Measurements from ENCODE around the gene PDE10A. TPM values are rescaled to one million over a fixed set of nuclear protein-coding genes. Genes with fewer than 3 reads are reported as not detected.
"Not testable (repeated sequence)": the region's sequence is repeated elsewhere in the genome, so short reads cannot be mapped to it uniquely, and the experiment has no call there.

PDE10A gene
- total and polyA plus RNA-seq, 9 donors, result 5.5 to 10.9 (median 8.0) TPM

GRCh38 chr6:165558097-165558496 is 104.9 kb downstream of the PDE10A start:
- not testable (repeated sequence) for DNase-seq; H3K36me3 ChIP-seq (ENCODE audit: control insufficient read depth, insufficient read depth, low read length); H3K4me1 ChIP-seq (ENCODE audit: control insufficient read depth, insufficient read depth, low read length); H3K9me3 ChIP-seq (replicated peaks; ENCODE audit: control insufficient read depth, low read depth, low read length); H3K27ac ChIP-seq (ENCODE audit: low read length); H3K27me3 ChIP-seq (ENCODE audit: control insufficient read depth, insufficient read depth, low read length); H3K4me3 ChIP-seq (ENCODE audit: low read length)
- no CpG with 5 or more reads among the region's 6 CpGs for WGBS (ENCODE audit: insufficient coverage)

- no peaks in the 10 kb centered on the region for H3K9me3 ChIP-seq (replicated peaks; ENCODE audit: control insufficient read depth, low read depth, low read length)
- WGBS (ENCODE audit: insufficient coverage), result 100% methylated on average over 1 of the region's 6 CpGs
- H3K27ac ChIP-seq (ENCODE audit: low read length), result no peak overlapping the region
- no peak overlapping the region for H3K4me3 ChIP-seq (ENCODE audit: low read length)
- no peaks in the 10 kb centered on the region for H3K27me3 ChIP-seq (ENCODE audit: control insufficient read depth, insufficient read depth, low read length)
- H3K4me1 ChIP-seq (ENCODE audit: control insufficient read depth, insufficient read depth, low read length), result no peaks in the 10 kb centered on the region
- no peak for DNase-seq
- no peaks in the 10 kb centered on the region for H3K36me3 ChIP-seq (ENCODE audit: control insufficient read depth, insufficient read depth, low read length)
Observed at GRCh38 chr6:165557674-165558073, 105.4 kb downstream of the PDE10A start.

DNA sequence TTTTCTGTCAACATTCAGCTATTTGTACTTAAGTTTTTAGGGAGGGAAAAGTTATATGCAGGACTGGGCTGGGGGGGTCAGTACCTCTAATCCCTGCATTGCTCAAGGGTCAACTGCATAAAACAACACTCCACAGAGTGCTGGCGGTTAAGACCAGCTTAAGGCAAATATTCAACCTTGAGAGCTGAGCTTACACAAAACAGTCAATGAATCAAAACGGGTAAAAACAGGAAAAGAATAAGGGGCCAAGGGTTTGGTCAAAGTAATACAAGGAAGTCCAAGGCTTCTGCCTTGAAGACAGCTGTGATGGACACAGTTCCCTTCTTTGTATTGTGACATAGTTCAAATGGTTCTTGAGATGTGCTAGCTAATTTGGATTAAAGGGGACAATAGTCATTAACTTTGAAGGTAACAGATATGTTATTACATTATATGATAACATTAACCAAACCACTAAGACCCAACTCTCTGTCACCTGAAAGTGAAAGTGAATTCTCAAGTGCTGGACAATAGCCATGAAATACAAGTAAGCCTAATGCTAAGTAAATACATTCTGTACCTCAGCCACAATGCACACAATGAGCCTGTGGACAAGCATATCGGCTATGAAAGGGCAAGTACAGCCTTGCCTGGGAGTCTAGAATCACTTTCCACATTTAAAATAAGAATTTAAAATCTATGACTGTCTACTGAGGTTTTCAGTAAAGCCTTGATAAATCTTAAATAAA is 106.8 kb downstream of the PDE10A start:
- peak; percentile 41 for DNase-seq
- H3K9me3 ChIP-seq (replicated peaks; ENCODE audit: control insufficient read depth, low read depth, low read length), result no peaks in the 10 kb centered on the region
- H3K4me3 ChIP-seq (ENCODE audit: low read length), result no peak overlapping the region
- H3K27me3 ChIP-seq (ENCODE audit: control insufficient read depth, insufficient read depth, low read length), result no peaks in the 10 kb centered on the region
- no CpG with 5 or more reads among the region's 3 CpGs for WGBS (ENCODE audit: insufficient coverage)
- no peak overlapping the region for H3K27ac ChIP-seq (ENCODE audit: low read length)
- H3K4me1 ChIP-seq (ENCODE audit: control insufficient read depth, insufficient read depth, low read length), result no peaks in the 10 kb centered on the region
- H3K36me3 ChIP-seq (ENCODE audit: control insufficient read depth, insufficient read depth, low read length), result no peaks in the 10 kb centered on the region

DNA sequence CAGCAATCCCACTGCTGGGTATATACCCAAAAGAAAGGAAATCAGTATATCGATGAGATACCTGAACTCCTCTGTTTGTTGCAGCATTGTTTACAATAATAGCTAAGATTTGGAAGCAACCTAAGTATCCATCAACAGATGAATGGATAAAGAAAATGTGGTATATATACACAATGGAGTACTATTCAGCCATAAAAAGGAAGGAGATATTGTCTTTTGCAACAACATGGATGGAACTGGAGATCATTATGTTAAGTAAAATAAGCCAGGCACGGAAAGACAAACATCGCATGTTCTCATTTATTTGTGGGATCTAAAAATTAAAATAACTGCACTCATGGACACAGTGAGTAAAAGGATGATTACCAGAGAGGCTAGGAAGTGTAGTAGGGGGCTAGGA is 108.4 kb downstream of the PDE10A start:
- WGBS (ENCODE audit: insufficient coverage), result 83% methylated on average over 1 of the region's 3 CpGs
- H3K9me3 ChIP-seq (replicated peaks; ENCODE audit: control insufficient read depth, low read depth, low read length); H3K4me1 ChIP-seq (ENCODE audit: control insufficient read depth, insufficient read depth, low read length): not testable (repeated sequence)

GRCh38 chr6:165552248-165552736 is 110.7 kb downstream of the PDE10A start:
- 100% methylated on average over 1 of the region's 5 CpGs for WGBS (ENCODE audit: insufficient coverage)

More for the DNA sequence above, 108.4 kb downstream of the PDE10A start:
- not testable (repeated sequence) for DNase-seq; H3K27me3 ChIP-seq (ENCODE audit: control insufficient read depth, insufficient read depth, low read length); H3K36me3 ChIP-seq (ENCODE audit: control insufficient read depth, insufficient read depth, low read length); H3K4me3 ChIP-seq (ENCODE audit: low read length); H3K27ac ChIP-seq (ENCODE audit: low read length)

DNA sequence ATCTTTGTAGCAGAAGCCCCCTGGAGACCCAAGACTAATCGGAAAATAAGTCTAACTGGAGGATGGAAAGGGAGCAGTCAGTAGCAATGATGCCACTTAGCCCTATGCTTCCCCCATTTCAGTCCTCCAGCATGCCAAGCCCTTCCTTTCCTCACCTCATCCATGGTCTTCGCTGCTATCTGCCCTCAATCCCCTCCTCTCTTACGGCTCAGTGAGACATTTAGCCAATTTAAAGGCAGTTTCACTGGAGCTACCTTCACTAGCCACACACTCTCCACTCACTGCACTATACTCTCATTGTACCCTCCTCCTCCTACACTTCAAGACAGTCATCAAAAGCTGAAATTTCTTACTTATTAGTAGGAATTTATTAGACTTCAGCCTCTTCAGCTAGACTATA is 111.2 kb downstream of the PDE10A start:
- H3K9me3 ChIP-seq (replicated peaks; ENCODE audit: control insufficient read depth, low read depth, low read length), result no peaks in the 10 kb centered on the region
- no peaks in the 10 kb centered on the region for H3K4me1 ChIP-seq (ENCODE audit: control insufficient read depth, insufficient read depth, low read length)
- H3K36me3 ChIP-seq (ENCODE audit: control insufficient read depth, insufficient read depth, low read length), result no peaks in the 10 kb centered on the region
- no peak overlapping the region for H3K4me3 ChIP-seq (ENCODE audit: low read length)
- 37% methylated on average over 2 of the region's 3 CpGs for WGBS (ENCODE audit: insufficient coverage)
- no peaks in the 10 kb centered on the region for H3K27me3 ChIP-seq (ENCODE audit: control insufficient read depth, insufficient read depth, low read length)
- H3K27ac ChIP-seq (ENCODE audit: low read length), result no peak overlapping the region
- no peak for DNase-seq

More at GRCh38 chr6:165552248-165552736, 110.7 kb downstream of the PDE10A start:
- H3K4me3 ChIP-seq (ENCODE audit: low read length), result no peak overlapping the region
- H3K4me1 ChIP-seq (ENCODE audit: control insufficient read depth, insufficient read depth, low read length), result no peaks in the 10 kb centered on the region
- H3K27ac ChIP-seq (ENCODE audit: low read length), result no peak overlapping the region
- H3K9me3 ChIP-seq (replicated peaks; ENCODE audit: control insufficient read depth, low read depth, low read length), result no peaks in the 10 kb centered on the region
- H3K27me3 ChIP-seq (ENCODE audit: control insufficient read depth, insufficient read depth, low read length), result no peaks in the 10 kb centered on the region
- H3K36me3 ChIP-seq (ENCODE audit: control insufficient read depth, insufficient read depth, low read length), result no peaks in the 10 kb centered on the region
- no peak for DNase-seq

DNA sequence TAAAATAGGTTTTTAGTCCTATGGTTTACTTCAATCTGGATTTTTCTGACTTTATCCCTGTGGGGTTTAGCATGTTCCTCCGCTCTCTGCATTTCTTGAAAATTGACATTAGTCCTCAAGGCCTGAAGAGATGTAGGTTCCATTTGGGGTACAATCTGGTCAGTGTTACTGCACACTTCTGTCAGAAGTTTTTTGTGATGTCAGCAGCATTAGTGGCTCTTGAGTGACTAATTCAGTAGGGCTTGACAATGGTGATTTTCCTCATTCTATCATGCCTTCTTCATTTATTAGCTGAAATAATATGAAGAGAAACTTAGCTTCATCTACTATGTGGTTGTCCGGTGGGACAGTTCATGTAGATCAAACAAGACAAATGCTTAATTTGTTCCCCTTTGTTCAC is 114.6 kb downstream of the PDE10A start:
- no CpG with 5 or more reads among the region's 2 CpGs for WGBS (ENCODE audit: insufficient coverage)
- Histone ChIP-seq H3K9me3 (replicated peaks; ENCODE audit: control insufficient read depth, low read depth, low read length) (no peaks in the 10 kb centered on the region), H3K4me3 (ENCODE audit: low read length) (no peak overlapping the region), H3K36me3 (ENCODE audit: control insufficient read depth, insufficient read depth, low read length) (no peaks in the 10 kb centered on the region), H3K27ac (ENCODE audit: low read length) (no peak overlapping the region), H3K4me1 (ENCODE audit: control insufficient read depth, insufficient read depth, low read length) (no peaks in the 10 kb centered on the region), H3K27me3 (ENCODE audit: control insufficient read depth, insufficient read depth, low read length) (no peaks in the 10 kb centered on the region)
- no peak for DNase-seq

DNA sequence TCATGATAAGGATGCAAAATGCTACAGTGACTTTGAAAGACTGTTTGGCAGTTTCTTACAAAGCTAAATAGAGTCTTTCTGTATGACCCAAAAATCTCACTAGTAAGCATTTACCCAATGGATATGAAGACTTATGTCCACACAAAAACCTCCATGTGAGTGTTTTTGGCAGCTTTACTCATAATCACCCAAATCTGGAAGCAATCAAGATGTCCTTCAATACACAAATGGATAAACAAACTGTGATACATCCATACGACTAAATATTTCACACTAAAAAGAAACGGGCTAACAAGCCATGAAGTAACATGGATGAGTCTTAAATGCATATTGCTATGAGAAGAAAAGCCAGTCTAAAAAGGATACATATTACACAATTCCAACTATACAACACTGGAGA is 117.2 kb downstream of the PDE10A start:
- no CpG with 5 or more reads among the region's 2 CpGs for WGBS (ENCODE audit: insufficient coverage)
- no peak overlapping the region for H3K4me3 ChIP-seq (ENCODE audit: low read length)
- H3K27ac ChIP-seq (ENCODE audit: low read length), result no peak overlapping the region
- no peaks in the 10 kb centered on the region for H3K36me3 ChIP-seq (ENCODE audit: control insufficient read depth, insufficient read depth, low read length)
- H3K4me1 ChIP-seq (ENCODE audit: control insufficient read depth, insufficient read depth, low read length), result no peaks in the 10 kb centered on the region
- no peaks in the 10 kb centered on the region for H3K27me3 ChIP-seq (ENCODE audit: control insufficient read depth, insufficient read depth, low read length)
- no peaks in the 10 kb centered on the region for H3K9me3 ChIP-seq (replicated peaks; ENCODE audit: control insufficient read depth, low read depth, low read length)
- peak; percentile 85 for DNase-seq

GRCh38 chr6:165543781-165544180 is 119.3 kb downstream of the PDE10A start:
- DNase-seq, result peak; percentile 23
- no peak overlapping the region for H3K4me3 ChIP-seq (ENCODE audit: low read length)
- no peaks in the 10 kb centered on the region for H3K4me1 ChIP-seq (ENCODE audit: control insufficient read depth, insufficient read depth, low read length)
- WGBS (ENCODE audit: insufficient coverage), result no CpG with 5 or more reads among the region's 4 CpGs
- H3K27me3 ChIP-seq (ENCODE audit: control insufficient read depth, insufficient read depth, low read length), result no peaks in the 10 kb centered on the region
- no peak overlapping the region for H3K27ac ChIP-seq (ENCODE audit: low read length)
- no peaks in the 10 kb centered on the region for H3K9me3 ChIP-seq (replicated peaks; ENCODE audit: control insufficient read depth, low read depth, low read length)
- no peaks in the 10 kb centered on the region for H3K36me3 ChIP-seq (ENCODE audit: control insufficient read depth, insufficient read depth, low read length)

- no peak overlapping the region for H3K4me3 ChIP-seq (ENCODE audit: low read length)
- no peak overlapping the region for H3K27ac ChIP-seq (ENCODE audit: low read length)
- H3K36me3 ChIP-seq (ENCODE audit: control insufficient read depth, insufficient read depth, low read length), result no peaks in the 10 kb centered on the region
- DNase-seq, result no peak
- WGBS (ENCODE audit: insufficient coverage), result 100% methylated on average over 1 of the region's 4 CpGs
- H3K4me1 ChIP-seq (ENCODE audit: control insufficient read depth, insufficient read depth, low read length), result no peaks in the 10 kb centered on the region
- no peaks in the 10 kb centered on the region for H3K27me3 ChIP-seq (ENCODE audit: control insufficient read depth, insufficient read depth, low read length)
- H3K9me3 ChIP-seq (replicated peaks; ENCODE audit: control insufficient read depth, low read depth, low read length), result no peaks in the 10 kb centered on the region
Observed at GRCh38 chr6:165536911-165537310, 126.1 kb downstream of the PDE10A start.

Data from muscle of leg (tissue), 11 donors.